HEK293 (cell line): ENCODE results near the gene CA10.
A peak's percentile ranks its signal among the peaks of the same experiment; 100 is the strongest.

Experiments
- CTCF ChIA-PET: fragments of 350-600 bp; formaldehyde crosslinking; extraction: SDS; loops from one replicate; lab custom pipeline; 2021; ENCODE audit warnings: antibody characterized with exemption; lab: Yijun Ruan, JAX
- POLR2A ChIA-PET: fragments of 300-600 bp; formaldehyde crosslinking; extraction: SDS; loops from one replicate; lab custom pipeline; 2020; ENCODE audit warnings: antibody characterized with exemption, inconsistent platforms; lab: Yijun Ruan, JAX
- H3K27ac ChIP-seq: fragments of 200-500 bp; sonication (Bioruptor generic); 2 replicates; pipeline ENCODE4 v1.5.1; 2014; ENCODE audit warnings: low read depth, low read length, control low read depth, inconsistent platforms; ENCODE audit errors: extremely low read depth
- H3K36me3 ChIP-seq, 2 experiments: fragments of 200-500 bp in 1 of 2; sonication (Bioruptor generic) in 1 of 2; 1 replicate in 1 of 2; 2 replicates in 1 of 2; pipeline ENCODE4 v1.5.1; 2014 to 2017; ENCODE audit warnings: inconsistent platforms in 2 of 2, low read length in 2 of 2; ENCODE audit not compliant: control insufficient read depth in 2 of 2, insufficient read depth in 1 of 2
- H3K4me1 ChIP-seq: fragments of 200-500 bp; sonication (Bioruptor generic); 2 replicates; pipeline ENCODE4 v1.5.1; 2014; ENCODE audit warnings: mild to moderate bottlenecking, low read length, inconsistent platforms; ENCODE audit not compliant: control insufficient read depth, insufficient read depth
- H3K4me3 ChIP-seq: 2 replicates; pipeline ENCODE4 v1.5.1; 2011; ENCODE audit warnings: low read depth, mild to moderate bottlenecking, control low read depth, low read length, moderate library complexity
- H3K9me3 ChIP-seq: fragments of 200-500 bp; sonication (Bioruptor generic); 2 replicates; pipeline ENCODE4 v1.5.1; 2014; ENCODE audit warnings: low read depth, low read length, inconsistent platforms; ENCODE audit not compliant: control insufficient read depth, insufficient read depth
- BCL11B ChIP-seq: fragments of 450-650 bp; formaldehyde crosslinking; IDR thresholded peaks from 2 replicates; pipeline ENCODE4 v1.5.1; 2016; ENCODE audit warnings: low read depth, missing biosample characterization, missing genetic modification characterization
- OSR2 ChIP-seq: fragments of 450-650 bp; formaldehyde crosslinking; IDR thresholded peaks from 2 replicates; pipeline ENCODE4 v1.5.1; 2016; ENCODE audit warnings: missing biosample characterization, missing genetic modification characterization
- ZBTB1 ChIP-seq: fragments of 450-650 bp; formaldehyde crosslinking; IDR thresholded peaks from 2 replicates; pipeline ENCODE4 v1.5.1; 2016; ENCODE audit warnings: missing biosample characterization, missing genetic modification characterization
- ZFHX2 ChIP-seq: fragments of 450-650 bp; formaldehyde crosslinking; conservative IDR thresholded peaks from 2 replicates; pipeline ENCODE4 v1.5.1; 2016; ENCODE audit warnings: missing biosample characterization, missing genetic modification characterization
- ZNF2 ChIP-seq: fragments of 450-650 bp; formaldehyde crosslinking; IDR thresholded peaks from 2 replicates; pipeline ENCODE4 v1.5.1; 2016; ENCODE audit warnings: missing biosample characterization, missing genetic modification characterization
- ZNF214 ChIP-seq: fragments of 450-650 bp; formaldehyde crosslinking; IDR thresholded peaks from 2 replicates; pipeline ENCODE4 v1.5.1; 2017; ENCODE audit warnings: missing biosample characterization, mild to moderate bottlenecking, missing genetic modification characterization, borderline replicate concordance
- ZNF473 ChIP-seq: fragments of 450-650 bp; formaldehyde crosslinking; IDR thresholded peaks from 2 replicates; pipeline ENCODE4 v1.5.1; 2017; ENCODE audit warnings: missing biosample characterization, missing genetic modification characterization
- ZNF518A ChIP-seq: fragments of 450-650 bp; formaldehyde crosslinking; conservative IDR thresholded peaks from 2 replicates; pipeline ENCODE4 v1.5.1; 2016; ENCODE audit warnings: low read depth, missing biosample characterization, missing genetic modification characterization
- ZNF529 ChIP-seq: fragments of 450-650 bp; formaldehyde crosslinking; IDR thresholded peaks from 2 replicates; pipeline ENCODE4 v1.5.1; 2017; ENCODE audit warnings: missing genetic modification characterization, missing biosample characterization; ENCODE audit not compliant: insufficient replicate concordance
- ZNF549 ChIP-seq: fragments of 450-650 bp; IDR thresholded peaks from 2 replicates; pipeline ENCODE4 v1.5.1; 2018; ENCODE audit warnings: missing biosample characterization, missing genetic modification characterization, mild to moderate bottlenecking, inconsistent platforms, moderate library complexity
- ZNF558 ChIP-seq: fragments of 450-650 bp; formaldehyde crosslinking; IDR thresholded peaks from 2 replicates; pipeline ENCODE4 v1.5.1; 2016; ENCODE audit warnings: missing biosample characterization, missing genetic modification characterization
- ZNF610 ChIP-seq: fragments of 450-650 bp; formaldehyde crosslinking; IDR thresholded peaks from 2 replicates; pipeline ENCODE4 v1.5.1; 2016; ENCODE audit warnings: missing biosample characterization, missing genetic modification characterization, borderline replicate concordance
- ZNF776 ChIP-seq: fragments of 450-650 bp; formaldehyde crosslinking; IDR thresholded peaks from 2 replicates; pipeline ENCODE4 v1.5.0; 2017; ENCODE audit warnings: missing biosample characterization, missing genetic modification characterization, borderline replicate concordance
- TF ChIP-seq, protein P1 (sequence below): fragments of 450-650 bp; IDR thresholded peaks from 2 replicates; pipeline ENCODE4 v1.5.1; 2018; ENCODE audit warnings: missing biosample characterization, mild to moderate bottlenecking, missing genetic modification characterization
- TF ChIP-seq, protein P2 (sequence below): fragments of 450-650 bp; formaldehyde crosslinking; IDR thresholded peaks from 2 replicates; pipeline ENCODE4 v1.5.1; 2016; ENCODE audit warnings: missing biosample characterization, missing genetic modification characterization
- TF ChIP-seq, protein P3 (sequence below): fragments of 450-650 bp; formaldehyde crosslinking; IDR thresholded peaks from 2 replicates; pipeline ENCODE4 v1.5.1; 2017; ENCODE audit warnings: missing biosample characterization, missing genetic modification characterization

CA10 gene

GRCh38 chr17:51668963-51669246 lies 489.6 kb downstream of the CA10 start (continued):
- no peak for TF ChIP-seq OSR2 (tag by site-specific recombination)

- no peak overlapping the region for H3K27ac ChIP-seq
- no peaks in the 10 kb centered on the region for H3K36me3 ChIP-seq
- ChIA-PET POLR2A (no interaction called here), CTCF (interaction anchor here (0.5 to 1.1 kb wide), 3 partner anchors 27 to 207 kb away, joined by 3 to 5 read pairs (median 4); no protein-coding TSS in a partner anchor)
- H3K4me3 ChIP-seq, result no peak overlapping the region
- peaks cover 14% of the 10 kb centered on the region for H3K4me1 ChIP-seq
- TF ChIP-seq ZNF529 (tag by site-specific recombination) (peak; percentile 67), ZNF214 (tag by site-specific recombination) (no peak), ZNF610 (tag by site-specific recombination) (peak; percentile 66; the same call in 1 of the 2 replicates), ZNF473 (no peak), BCL11B (tag by site-specific recombination) (no peak), ZNF518A (tag by site-specific recombination) (no peak), ZNF2 (no peak), ZFHX2 (no peak), ZNF558 (tag by site-specific recombination) (no peak), ZNF549 (peak; percentile 46; the same call in 1 of the 2 replicates), ZBTB1 (no peak), ZNF776 (tag by site-specific recombination) (no peak)
- TF ChIP-seq, protein P1, sequence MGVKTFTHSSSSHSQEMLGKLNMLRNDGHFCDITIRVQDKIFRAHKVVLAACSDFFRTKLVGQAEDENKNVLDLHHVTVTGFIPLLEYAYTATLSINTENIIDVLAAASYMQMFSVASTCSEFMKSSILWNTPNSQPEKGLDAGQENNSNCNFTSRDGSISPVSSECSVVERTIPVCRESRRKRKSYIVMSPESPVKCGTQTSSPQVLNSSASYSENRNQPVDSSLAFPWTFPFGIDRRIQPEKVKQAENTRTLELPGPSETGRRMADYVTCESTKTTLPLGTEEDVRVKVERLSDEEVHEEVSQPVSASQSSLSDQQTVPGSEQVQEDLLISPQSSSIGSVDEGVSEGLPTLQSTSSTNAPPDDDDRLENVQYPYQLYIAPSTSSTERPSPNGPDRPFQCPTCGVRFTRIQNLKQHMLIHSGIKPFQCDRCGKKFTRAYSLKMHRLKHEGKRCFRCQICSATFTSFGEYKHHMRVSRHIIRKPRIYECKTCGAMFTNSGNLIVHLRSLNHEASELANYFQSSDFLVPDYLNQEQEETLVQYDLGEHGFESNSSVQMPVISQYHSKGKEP (tag by site-specific recombination), result no peak
- TF ChIP-seq, protein P2, sequence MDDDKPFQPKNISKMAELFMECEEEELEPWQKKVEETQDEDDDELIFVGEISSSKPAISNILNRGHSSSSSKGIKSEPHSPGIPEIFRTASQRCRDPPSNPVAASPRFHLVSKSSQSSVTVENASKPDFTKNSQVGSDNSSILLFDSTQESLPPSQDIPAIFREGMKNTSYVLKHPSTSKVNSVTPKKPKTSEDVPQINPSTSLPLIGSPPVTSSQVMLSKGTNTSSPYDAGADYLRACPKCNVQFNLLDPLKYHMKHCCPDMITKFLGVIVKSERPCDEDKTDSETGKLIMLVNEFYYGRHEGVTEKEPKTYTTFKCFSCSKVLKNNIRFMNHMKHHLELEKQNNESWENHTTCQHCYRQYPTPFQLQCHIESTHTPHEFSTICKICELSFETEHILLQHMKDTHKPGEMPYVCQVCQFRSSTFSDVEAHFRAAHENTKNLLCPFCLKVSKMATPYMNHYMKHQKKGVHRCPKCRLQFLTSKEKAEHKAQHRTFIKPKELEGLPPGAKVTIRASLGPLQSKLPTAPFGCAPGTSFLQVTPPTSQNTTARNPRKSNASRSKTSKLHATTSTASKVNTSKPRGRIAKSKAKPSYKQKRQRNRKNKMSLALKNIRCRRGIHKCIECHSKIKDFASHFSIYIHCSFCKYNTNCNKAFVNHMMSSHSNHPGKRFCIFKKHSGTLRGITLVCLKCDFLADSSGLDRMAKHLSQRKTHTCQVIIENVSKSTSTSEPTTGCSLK (tag by site-specific recombination), result no peak
- TF ChIP-seq, protein P3, sequence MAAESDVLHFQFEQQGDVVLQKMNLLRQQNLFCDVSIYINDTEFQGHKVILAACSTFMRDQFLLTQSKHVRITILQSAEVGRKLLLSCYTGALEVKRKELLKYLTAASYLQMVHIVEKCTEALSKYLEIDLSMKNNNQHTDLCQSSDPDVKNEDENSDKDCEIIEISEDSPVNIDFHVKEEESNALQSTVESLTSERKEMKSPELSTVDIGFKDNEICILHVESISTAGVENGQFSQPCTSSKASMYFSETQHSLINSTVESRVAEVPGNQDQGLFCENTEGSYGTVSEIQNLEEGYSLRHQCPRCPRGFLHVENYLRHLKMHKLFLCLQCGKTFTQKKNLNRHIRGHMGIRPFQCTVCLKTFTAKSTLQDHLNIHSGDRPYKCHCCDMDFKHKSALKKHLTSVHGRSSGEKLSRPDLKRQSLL (tag by site-specific recombination), result no peak
- TF ChIP-seq, all 188 proteins: peak for 3
- peaks cover 3% of the 10 kb centered on the region; the same call in 1 of the 2 replicates for H3K9me3 ChIP-seq
Measured at GRCh38 chr17:51668155-51668962, 490.2 kb downstream of the CA10 start.
